GM23248 (cell line): ENCODE data around the gene KIF12.

Experiments
- EZH2 ChIP-seq: fragments of 200-600 bp; sonication (generic); IDR thresholded peaks from 2 replicates; pipeline ENCODE4 v1.6.1; 2018; ENCODE audit warnings: antibody characterized with exemption, mild to moderate bottlenecking; ENCODE audit not compliant: insufficient read depth, poor library complexity, severe bottlenecking
- EZH2phosphoT487 ChIP-seq: fragments of 200-600 bp; sonication (generic); IDR thresholded peaks from 2 replicates; pipeline ENCODE4 v1.6.1; 2018; ENCODE audit warnings: antibody characterized with exemption, moderate library complexity, mild to moderate bottlenecking, low read depth; ENCODE audit not compliant: insufficient read depth

- TF ChIP-seq EZH2phosphoT487 (no peak), EZH2 (no peak)
Observed at GRCh38 chr9:114055894-114056293, 43.2 kb downstream of the KIF12 start.
